IPS DF 6.9 (cell line): ENCODE data around the gene CD200.
A peak's percentile ranks its signal among the peaks of the same experiment; 100 is the strongest.

Source experiments
- DNase-seq: peaks from one replicate; pipeline ENCODE4 v3.0.0-alpha.2; 2013; ENCODE audit warnings: low read depth, low spot score
- H3K27ac ChIP-seq: one replicate; pipeline ENCODE4 v1.5.1; 2013; ENCODE audit warnings: low read length, control low read depth
- H3K27me3 ChIP-seq: 2 replicates; pipeline ENCODE4 v1.6.1; 2013; ENCODE audit warnings: mild to moderate bottlenecking, low read length; ENCODE audit not compliant: control insufficient read depth, insufficient read depth
- H3K36me3 ChIP-seq: 2 replicates; pipeline ENCODE4 v1.6.1; 2013; ENCODE audit warnings: low read length; ENCODE audit not compliant: control insufficient read depth, insufficient read depth
- H3K4me1 ChIP-seq: 2 replicates; pipeline ENCODE4 v1.6.1; 2013; ENCODE audit warnings: low read length; ENCODE audit not compliant: control insufficient read depth, insufficient read depth
- H3K4me3 ChIP-seq: 2 replicates; pipeline ENCODE4 v1.5.1; 2013; ENCODE audit warnings: mild to moderate bottlenecking, low read length
- H3K9me3 ChIP-seq: 2 replicates; pipeline ENCODE4 v1.6.1; 2013; ENCODE audit warnings: low read length, inconsistent platforms; ENCODE audit not compliant: control insufficient read depth, insufficient read depth
- WGBS: extraction: QIAGEN DNeasy Blood & Tissue Kit; methylation state at CpG from one replicate; pipeline ENCODE4 v1.1.7; 2013; ENCODE audit warnings: mixed read lengths, missing lambda C conversion rate; ENCODE audit not compliant: insufficient read length, insufficient coverage; 5-methylcytosine and 5-hydroxymethylcytosine counted together

CD200 gene

DNA sequence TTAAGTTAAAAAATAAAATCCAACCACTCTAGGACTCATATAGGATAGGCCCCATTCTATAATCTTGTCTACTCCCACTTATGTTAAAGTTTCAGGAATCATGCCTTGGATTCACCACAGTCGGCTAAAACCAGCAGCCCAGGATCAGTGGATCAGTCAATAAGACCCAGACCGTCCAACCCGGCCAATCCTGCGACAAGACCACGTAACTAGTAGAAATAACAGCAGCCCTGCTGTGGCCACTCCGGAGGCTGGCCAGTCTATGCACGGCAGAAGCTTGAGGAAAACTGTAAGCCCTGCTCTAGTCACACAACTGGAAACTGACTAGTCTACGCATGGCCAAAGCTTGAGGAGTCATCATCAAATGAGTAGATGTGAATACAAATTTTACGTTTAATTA, 26.1 kb upstream of the CD200 start:
- Histone ChIP-seq H3K4me3 (no peak overlapping the region), H3K4me1 (peaks cover 7% of the 10 kb centered on the region; the same call in 1 of the 2 replicates), H3K27me3 (no peaks in the 10 kb centered on the region), H3K9me3 (no peaks in the 10 kb centered on the region), H3K36me3 (no peaks in the 10 kb centered on the region), H3K27ac (no peak overlapping the region)
- no CpG with 5 or more reads among the region's 9 CpGs for WGBS
- no peak for DNase-seq

DNA sequence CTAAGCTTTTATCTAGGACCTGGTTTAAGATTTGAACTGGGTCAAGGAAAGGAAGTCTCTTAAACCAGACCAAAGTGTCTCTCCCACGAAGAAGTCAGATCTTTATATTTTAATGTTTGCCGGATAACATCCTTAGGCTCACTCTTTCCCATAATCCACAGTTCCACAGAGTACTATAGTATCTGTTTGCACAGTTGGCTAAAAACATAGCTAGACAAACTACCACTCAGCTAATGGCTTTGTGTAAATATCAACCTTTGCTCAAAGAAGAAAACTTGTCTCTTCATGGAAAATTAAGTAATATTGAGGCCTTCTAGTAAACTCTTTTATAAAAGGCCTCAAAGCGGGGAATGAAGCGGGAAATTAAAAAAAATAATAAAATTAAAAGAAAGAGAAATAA, 25.4 kb upstream of the CD200 start:
- Histone ChIP-seq H3K36me3 (no peaks in the 10 kb centered on the region), H3K4me1 (peaks cover 4% of the 10 kb centered on the region; the same call in 1 of the 2 replicates), H3K4me3 (no peak overlapping the region), H3K27me3 (no peaks in the 10 kb centered on the region), H3K27ac (no peak overlapping the region), H3K9me3 (no peaks in the 10 kb centered on the region)
- no CpG with 5 or more reads among the region's 4 CpGs for WGBS
- DNase-seq, result no peak

DNA sequence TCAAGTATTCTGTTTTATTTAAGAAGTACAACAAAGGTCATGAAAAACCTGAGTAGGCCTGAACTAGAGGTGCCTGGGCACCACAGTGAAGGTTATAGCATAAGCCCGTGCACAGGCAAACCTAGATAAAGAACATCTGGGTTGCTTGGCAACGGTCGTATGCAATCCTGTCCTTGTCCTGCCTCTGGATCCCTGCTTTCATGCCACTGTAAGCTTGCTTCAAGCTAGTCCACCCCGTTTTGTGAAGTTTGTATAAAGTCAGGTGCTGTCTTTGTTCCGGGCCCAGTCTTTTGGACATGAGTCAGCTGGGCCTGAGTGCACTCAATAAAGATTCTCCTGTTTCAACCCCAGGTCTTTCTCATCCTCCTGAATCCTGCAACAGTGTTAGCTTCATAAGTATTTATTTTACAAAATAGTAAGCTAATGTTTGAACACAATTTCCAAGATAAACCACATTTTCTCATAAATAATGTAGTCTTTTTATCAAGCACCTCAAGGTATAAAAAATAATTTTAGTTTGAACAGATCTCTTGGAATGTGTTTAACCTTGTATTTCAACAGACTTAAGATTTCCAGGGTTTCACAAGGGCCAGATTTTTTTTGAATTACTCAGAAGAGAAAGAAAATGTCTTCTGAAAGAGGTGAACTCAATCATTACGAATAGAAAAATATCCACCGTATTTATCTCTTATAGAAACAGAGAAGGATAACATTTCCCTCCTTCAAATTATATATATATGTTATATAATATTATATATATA, 24.6 kb upstream of the CD200 start:
- Histone ChIP-seq H3K27me3 (no peaks in the 10 kb centered on the region), H3K4me1 (peaks cover 1% of the 10 kb centered on the region; the same call in 1 of the 2 replicates), H3K36me3 (no peaks in the 10 kb centered on the region), H3K9me3 (no peaks in the 10 kb centered on the region), H3K27ac (no peak overlapping the region), H3K4me3 (no peak overlapping the region)
- WGBS, result no CpG with 5 or more reads among the region's 7 CpGs
- no peak for DNase-seq

DNA sequence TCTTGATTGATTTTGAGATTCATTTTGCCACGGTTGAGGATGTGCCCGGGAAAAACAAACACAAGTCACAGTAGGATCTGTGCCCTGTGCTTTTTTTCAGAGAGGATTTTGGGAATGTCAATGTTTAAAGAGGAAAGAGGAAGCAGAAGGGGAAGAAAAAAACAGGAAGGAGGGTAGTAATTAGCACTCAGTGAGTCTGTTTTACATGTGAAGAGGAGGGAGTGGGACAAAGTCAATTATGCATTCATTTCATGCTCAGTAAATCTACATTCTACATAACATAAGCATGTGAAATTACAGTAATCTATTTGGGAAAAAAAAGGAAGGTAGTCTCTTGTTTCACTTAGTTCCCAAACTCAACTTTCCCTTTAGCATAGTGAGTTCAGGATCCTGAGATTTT, 18.3 kb upstream of the CD200 start:
- DNase-seq, result no peak
- Histone ChIP-seq H3K27ac (peak overlapping the region; percentile 86), H3K36me3 (no peaks in the 10 kb centered on the region), H3K9me3 (no peaks in the 10 kb centered on the region; the same call in 1 of the 2 replicates), H3K4me3 (no peak overlapping the region), H3K4me1 (no peaks in the 10 kb centered on the region), H3K27me3 (no peaks in the 10 kb centered on the region)
- WGBS, result no CpG with 5 or more reads among the region's 2 CpGs

DNA sequence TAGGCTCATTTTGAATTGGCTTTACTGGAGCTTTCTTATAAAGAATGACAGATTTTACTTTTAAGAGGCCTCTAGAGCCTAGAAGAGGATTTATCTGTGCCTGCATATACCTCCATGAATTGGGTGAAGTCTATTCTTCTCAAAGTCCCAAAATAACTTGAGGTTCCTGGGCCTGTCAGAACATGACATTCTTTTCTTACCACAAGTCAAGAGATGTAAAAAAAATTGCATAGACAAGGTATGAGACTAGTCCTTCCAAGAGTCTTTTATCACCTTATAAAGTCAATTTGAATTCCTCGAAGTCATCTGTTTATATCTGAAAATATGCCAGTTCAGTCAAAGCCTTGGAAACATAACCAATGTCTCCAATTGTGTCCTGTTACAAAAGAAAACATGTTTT, 17.2 kb upstream of the CD200 start:
- no peak overlapping the region for H3K27ac ChIP-seq
- H3K27me3 ChIP-seq, result no peaks in the 10 kb centered on the region
- H3K36me3 ChIP-seq, result no peaks in the 10 kb centered on the region
- no peak overlapping the region for H3K4me3 ChIP-seq
- WGBS, result no CpG with 5 or more reads among the region's 1 CpG
- no peaks in the 10 kb centered on the region for H3K4me1 ChIP-seq
- H3K9me3 ChIP-seq, result no peaks in the 10 kb centered on the region; the same call in 1 of the 2 replicates
- DNase-seq, result no peak

DNA sequence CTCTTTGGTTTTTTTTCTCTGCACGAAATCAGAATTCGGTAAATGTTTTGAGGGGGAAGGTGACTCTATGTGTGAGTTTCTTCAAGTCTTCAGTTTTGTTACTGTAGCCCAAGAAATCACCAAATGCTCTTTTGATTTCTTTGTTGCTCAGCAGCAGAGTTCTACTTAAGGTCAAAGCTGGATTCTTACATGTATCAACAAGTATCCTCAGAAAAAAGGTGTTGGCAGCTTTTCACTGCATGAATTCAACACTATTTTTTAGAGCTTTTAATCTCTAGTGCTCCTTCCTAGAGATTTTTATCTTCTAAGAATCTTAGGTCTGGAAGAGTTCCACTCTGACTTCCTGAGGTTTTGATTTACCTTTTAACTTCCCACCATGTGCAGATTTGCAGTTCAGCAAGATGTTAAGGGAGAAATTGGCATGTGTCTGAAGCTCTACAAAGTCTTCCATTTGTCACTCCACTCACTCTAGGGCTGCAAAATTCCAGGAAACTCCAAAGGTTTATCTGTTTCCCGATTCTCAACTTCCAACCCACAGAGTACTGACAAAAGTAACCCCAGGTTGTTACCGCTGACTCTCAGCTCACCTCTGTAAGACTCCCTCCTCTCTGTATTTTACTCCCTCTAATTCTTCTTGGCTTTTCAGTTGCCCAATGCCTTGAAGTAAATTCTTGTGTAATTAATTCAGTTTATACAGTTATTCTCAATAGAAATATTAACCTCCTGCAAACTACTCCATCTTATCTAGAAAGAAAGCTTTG, 13.3 kb upstream of the CD200 start:
- no peaks in the 10 kb centered on the region for H3K27me3 ChIP-seq
- peaks cover 3% of the 10 kb centered on the region; the same call in 1 of the 2 replicates for H3K4me1 ChIP-seq
- no peak overlapping the region for H3K4me3 ChIP-seq
- H3K36me3 ChIP-seq, result no peaks in the 10 kb centered on the region
- WGBS, result no CpG with 5 or more reads among the region's 4 CpGs
- no peak overlapping the region for H3K27ac ChIP-seq
- no peaks in the 10 kb centered on the region; the same call in 1 of the 2 replicates for H3K9me3 ChIP-seq
- DNase-seq, result no peak

DNA sequence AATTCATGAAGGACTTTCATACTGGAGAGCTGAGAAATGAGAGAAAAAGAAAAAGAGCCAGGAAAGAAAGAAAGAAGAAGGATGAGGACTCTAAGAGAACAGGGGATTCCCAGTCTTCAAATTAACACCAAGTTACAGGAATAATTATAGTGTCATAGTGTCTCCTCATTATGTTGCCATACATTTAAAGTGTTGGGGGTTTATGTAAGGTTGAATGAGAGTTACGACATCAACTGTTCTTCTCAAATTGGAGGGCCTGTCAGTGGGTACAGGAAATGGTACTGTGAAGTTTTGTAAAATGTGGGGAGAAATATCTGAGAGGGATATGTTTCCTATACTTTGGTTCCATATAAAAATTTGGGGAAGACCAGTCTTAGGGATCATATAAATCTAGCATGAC, 12.3 kb upstream of the CD200 start:
- WGBS, result no CpG with 5 or more reads among the region's 1 CpG
- DNase-seq, result no peak
- Histone ChIP-seq H3K27ac (no peak overlapping the region), H3K4me1 (peaks cover 3% of the 10 kb centered on the region; the same call in 1 of the 2 replicates), H3K4me3 (no peak overlapping the region), H3K36me3 (no peaks in the 10 kb centered on the region), H3K27me3 (no peaks in the 10 kb centered on the region), H3K9me3 (no peaks in the 10 kb centered on the region; the same call in 1 of the 2 replicates)

DNA sequence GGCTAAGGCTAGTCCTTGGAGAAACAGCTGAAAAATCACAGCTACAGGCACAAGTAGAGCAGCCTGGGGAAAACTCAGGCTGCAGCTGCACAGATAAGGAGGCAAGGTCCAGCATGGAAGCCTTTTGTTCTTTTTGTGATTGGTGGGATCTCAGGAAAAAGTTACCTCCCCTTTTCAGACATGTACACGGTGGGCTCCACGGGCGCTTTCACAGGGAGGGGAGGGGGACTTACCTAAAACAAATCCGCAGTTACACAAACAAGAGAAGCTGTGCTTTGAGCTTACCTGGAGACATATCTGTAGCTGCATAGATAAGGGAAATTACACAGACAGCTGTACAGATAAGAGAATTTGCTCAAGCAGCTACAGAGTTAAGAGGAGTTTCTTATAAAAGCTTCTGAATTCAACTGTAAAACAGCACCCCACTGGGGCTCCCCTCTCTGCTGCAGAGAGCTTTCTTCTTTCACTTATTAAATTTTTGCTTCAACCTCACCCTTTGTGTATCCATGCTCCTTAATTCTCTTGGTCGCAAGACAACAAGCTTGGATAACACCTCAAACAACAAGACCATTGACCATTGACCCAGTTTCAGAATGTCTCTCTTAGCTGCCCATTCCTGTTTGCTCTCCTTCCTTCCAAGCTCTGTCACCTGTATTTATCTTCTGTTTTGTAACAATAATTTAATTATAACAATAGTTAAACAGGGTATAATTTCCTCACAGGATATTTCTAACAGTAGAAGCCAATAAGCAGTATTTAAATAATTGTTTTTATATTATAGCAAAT, 10.9 kb upstream of the CD200 start:
- no peaks in the 10 kb centered on the region for H3K9me3 ChIP-seq
- no peak overlapping the region for H3K4me3 ChIP-seq
- H3K36me3 ChIP-seq, result no peaks in the 10 kb centered on the region
- no peak overlapping the region for H3K27ac ChIP-seq
- DNase-seq, result no peak
- no peaks in the 10 kb centered on the region for H3K27me3 ChIP-seq
- no CpG with 5 or more reads among the region's 5 CpGs for WGBS
- peaks cover 3% of the 10 kb centered on the region; the same call in 1 of the 2 replicates for H3K4me1 ChIP-seq

DNA sequence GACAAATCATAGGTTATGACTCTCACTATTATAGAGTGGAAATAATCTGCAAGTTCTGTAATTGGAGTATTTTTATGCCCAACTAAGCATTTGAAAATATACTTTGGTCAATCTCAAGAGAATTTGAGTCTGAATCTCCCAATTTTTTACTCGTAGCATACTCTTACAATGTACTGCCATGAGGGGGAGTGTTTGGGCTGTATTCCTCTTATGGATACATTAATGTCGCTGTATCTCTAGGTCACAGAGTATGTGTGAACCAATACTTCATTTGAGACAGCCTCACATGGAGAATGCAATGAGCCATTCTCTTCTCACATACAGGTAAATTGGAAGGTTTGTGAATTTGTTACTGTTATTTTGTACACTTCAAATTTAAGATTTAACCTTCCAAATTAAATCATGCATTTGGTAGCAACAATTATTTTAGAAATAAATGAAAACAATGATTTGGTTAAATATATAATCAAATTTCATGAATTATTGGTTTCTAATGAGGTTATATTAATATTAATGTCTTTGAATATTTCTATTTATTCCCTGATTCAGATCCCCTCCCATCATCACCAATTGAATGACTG, 5.5 kb upstream of the CD200 start:
- Histone ChIP-seq H3K36me3 (no peaks in the 10 kb centered on the region), H3K27ac (no peak overlapping the region), H3K9me3 (no peaks in the 10 kb centered on the region), H3K4me1 (no peaks in the 10 kb centered on the region), H3K4me3 (no peak overlapping the region), H3K27me3 (no peaks in the 10 kb centered on the region)
- no peak for DNase-seq
- no CpG with 5 or more reads among the region's 2 CpGs for WGBS

DNA sequence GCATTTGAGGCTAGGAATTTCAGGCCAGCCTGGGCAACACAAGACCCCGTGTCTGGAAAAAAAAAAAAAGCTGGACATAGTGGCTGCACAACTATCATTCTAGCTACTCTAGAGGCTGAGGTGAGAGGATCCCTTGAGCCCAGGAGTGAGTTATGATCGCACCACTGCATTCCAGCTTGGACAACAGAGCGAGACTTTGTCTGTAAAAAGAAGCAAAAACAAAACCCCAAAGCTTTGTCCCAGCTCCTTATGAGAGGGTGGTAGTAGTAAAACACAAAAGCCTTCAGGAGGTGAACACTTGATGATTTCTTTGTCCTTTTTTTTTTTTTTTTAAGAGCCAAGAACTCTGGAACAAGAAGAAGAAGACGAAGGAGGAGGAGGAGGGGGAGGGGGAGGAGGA, 1.1 kb upstream of the CD200 start:
- H3K4me3 ChIP-seq, result no peak overlapping the region
- no peaks in the 10 kb centered on the region for H3K27me3 ChIP-seq
- H3K27ac ChIP-seq, result no peak overlapping the region
- H3K36me3 ChIP-seq, result no peaks in the 10 kb centered on the region; the same call in 1 of the 2 replicates
- no CpG with 5 or more reads among the region's 4 CpGs for WGBS
- peaks cover 5% of the 10 kb centered on the region for H3K4me1 ChIP-seq
- no peak for DNase-seq
- H3K9me3 ChIP-seq, result no peaks in the 10 kb centered on the region
